K562 (cell line): ENCODE results near the gene GJE1.

Experiments
- CTCF ChIP-seq, 3 experiments: IDR thresholded peaks in 2 of 3; conservative IDR thresholded peaks in 1 of 3; 2 replicates each; pipeline ENCODE4 v1.5.1; 2011 to 2012; ENCODE audit warnings: low read length in 3 of 3, mild to moderate bottlenecking in 3 of 3, control low read depth in 2 of 3, improper control_type of control experiment in 1 of 3, inconsistent platforms in 1 of 3, low read depth in 1 of 3, mixed read lengths in 1 of 3, moderate library complexity in 1 of 3; ENCODE audit not compliant: insufficient read depth in 2 of 3
- SPI1 ChIP-seq: IDR thresholded peaks from 2 replicates; pipeline ENCODE4 v1.6.1; 2011; ENCODE audit warnings: low read depth, low read length, control low read depth, borderline replicate concordance
- ZNF644 ChIP-seq: fragments of 200-800 bp; sonication (Bioruptor generic); IDR thresholded peaks from 2 replicates; pipeline ENCODE4 v1.6.1; 2016; ENCODE audit warnings: low read depth, missing genetic modification characterization, missing compliant biosample characterization
- ZNF717 ChIP-seq: fragments of 250-450 bp; sonication (Bioruptor Pico); IDR thresholded peaks from 2 replicates; pipeline ENCODE4 v1.5.0; 2021
- TF ChIP-seq, protein P1 (sequence below): sonication (generic); formaldehyde crosslinking; IDR thresholded peaks from 2 replicates; pipeline ENCODE4 v1.8.0; 2022; ENCODE audit warnings: mild to moderate bottlenecking, low read depth, missing genetic modification reagents

DNA sequence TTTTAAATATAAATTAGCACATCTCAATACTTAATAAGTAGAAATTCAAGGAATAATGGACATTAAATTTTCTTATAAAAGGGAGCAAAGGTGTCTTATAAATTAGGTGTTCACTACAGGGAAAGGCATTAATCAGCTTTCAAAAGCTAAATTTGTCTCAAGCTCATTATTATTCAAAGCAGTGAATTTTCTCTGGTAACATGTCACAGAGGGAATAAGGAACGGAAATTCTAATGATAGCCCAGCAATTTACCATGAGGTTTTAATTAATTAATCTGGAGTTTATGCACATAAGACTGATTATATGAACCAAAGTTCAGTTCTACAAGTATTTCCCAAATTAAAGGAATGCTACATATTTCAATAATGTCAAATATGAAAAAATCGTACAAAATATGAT is 15.4 kb upstream of the GJE1 start:
- TF ChIP-seq, protein P1, sequence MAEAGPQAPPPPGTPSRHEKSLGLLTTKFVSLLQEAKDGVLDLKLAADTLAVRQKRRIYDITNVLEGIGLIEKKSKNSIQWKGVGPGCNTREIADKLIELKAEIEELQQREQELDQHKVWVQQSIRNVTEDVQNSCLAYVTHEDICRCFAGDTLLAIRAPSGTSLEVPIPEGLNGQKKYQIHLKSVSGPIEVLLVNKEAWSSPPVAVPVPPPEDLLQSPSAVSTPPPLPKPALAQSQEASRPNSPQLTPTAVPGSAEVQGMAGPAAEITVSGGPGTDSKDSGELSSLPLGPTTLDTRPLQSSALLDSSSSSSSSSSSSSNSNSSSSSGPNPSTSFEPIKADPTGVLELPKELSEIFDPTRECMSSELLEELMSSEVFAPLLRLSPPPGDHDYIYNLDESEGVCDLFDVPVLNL (CRISPR knock-in tag): no peak
- TF ChIP-seq ZNF717 (CRISPR knock-in tag) (no peak), SPI1 (no peak), CTCF (IDR thresholded peaks at IDR 0.05 in 2 of 3, conservative IDR thresholded peaks at IDR 0.05 in 1 of 3; ENCODE audit: insufficient read depth in 2 of 3, low read depth in 1 of 3, low read length in 3 of 3) (no peak), ZNF644 (tag) (no peak)
